Thymus (tissue), 14 donors: ENCODE data around the gene GMIP. TPM values are rescaled to one million over a fixed set of nuclear protein-coding genes. Genes with fewer than 3 reads are reported as not detected.
"Not testable (repeated sequence)": the region's sequence is repeated elsewhere in the genome, so short reads cannot be mapped to it uniquely, and the experiment has no call there.

Source experiments
- DNase-seq, 9 donors: peaks; one replicate each; pipeline ENCODE4 v3.0.0-alpha.2; 2013; ENCODE audit warnings: low spot score in 9 of 9, low read depth in 6 of 9, missing footprints in 1 of 9
- H3K27ac ChIP-seq, 2 donors: one replicate each; pipeline ENCODE4 v1.5.1; 2013; ENCODE audit warnings: control low read depth in 1 of 2, low read depth in 1 of 2, low read length in 1 of 2, mild to moderate bottlenecking in 1 of 2, moderate library complexity in 1 of 2
- H3K27me3 ChIP-seq, 2 donors: one replicate each; pipeline ENCODE4 v1.5.1; 2013; ENCODE audit warnings: low read length in 1 of 2; ENCODE audit not compliant: control insufficient read depth in 2 of 2, insufficient read depth in 1 of 2
- H3K36me3 ChIP-seq, 2 donors: one replicate each; pipeline ENCODE4 v1.5.1; 2013; ENCODE audit warnings: low read length in 1 of 2, mild to moderate bottlenecking in 1 of 2, moderate library complexity in 1 of 2; ENCODE audit not compliant: control insufficient read depth in 2 of 2, insufficient read depth in 2 of 2
- H3K4me1 ChIP-seq, 2 donors: one replicate each; pipeline ENCODE4 v1.5.1; 2013; ENCODE audit warnings: low read length in 2 of 2; ENCODE audit not compliant: control insufficient read depth in 2 of 2, insufficient read depth in 2 of 2
- H3K4me3 ChIP-seq, 2 donors: one replicate each; pipeline ENCODE4 v1.5.1; 2013; ENCODE audit warnings: low read length in 2 of 2, control low read depth in 1 of 2, mild to moderate bottlenecking in 1 of 2
- H3K9me3 ChIP-seq, 2 donors: one replicate each; pipeline ENCODE4 v1.5.1; 2013; ENCODE audit warnings: low read length in 1 of 2, mild to moderate bottlenecking in 1 of 2; ENCODE audit not compliant: control insufficient read depth in 2 of 2, insufficient read depth in 1 of 2
- WGBS: extraction: QIAGEN DNeasy Blood & Tissue Kit; methylation state at CpG from one replicate; pipeline ENCODE4 v1.1.7; 2013; 5-methylcytosine and 5-hydroxymethylcytosine counted together
- long read RNA-seq, 10 donors: transcript quantifications; one replicate each; lab custom pipeline, GENCODE V29; 2026
- polyA plus RNA-seq: library from polyadenylated mRNA; stranded (reverse); fragments of 200-250 nt; gene quantifications from one replicate; pipeline ENCODE4 v1.2.3, GENCODE V29; 2013
- total RNA-seq: library from RNA; stranded (reverse); fragments of 120-200 nt; gene quantifications from one replicate; pipeline ENCODE4 v1.2.4, GENCODE V29; 2013
- donor health status: healthy.

GMIP gene
- total RNA-seq = 16.6 TPM
- polyA plus RNA-seq = 37.3 TPM
- long read RNA-seq, donor 1 = 0 reads
- long read RNA-seq, donor 2, partial matches to known transcripts = 5 of 10 reads
- long read RNA-seq, donor 2, other reads (novel, unspliced or antisense) = 0 of 10 reads
- long read RNA-seq, donor 3, partial matches to known transcripts = 0 of 3 reads
- long read RNA-seq, donor 3, other reads (novel, unspliced or antisense) = 0 of 3 reads
- long read RNA-seq, donor 4, partial matches to known transcripts = 0 of 1 reads
- long read RNA-seq, donor 4, other reads (novel, unspliced or antisense) = 0 of 1 reads
- long read RNA-seq, donor 5, partial matches to known transcripts = 0 of 2 reads
- long read RNA-seq, donor 5, other reads (novel, unspliced or antisense) = 0 of 2 reads
- long read RNA-seq, donor 6, partial matches to known transcripts = 0 of 1 reads
- long read RNA-seq, donor 6, other reads (novel, unspliced or antisense) = 0 of 1 reads
- long read RNA-seq, donor 7 = 0 reads
- long read RNA-seq, donor 8 = 0 reads
- long read RNA-seq, donor 9, partial matches to known transcripts = 0 of 1 reads
- long read RNA-seq, donor 9, other reads (novel, unspliced or antisense) = 0 of 1 reads
- long read RNA-seq, donor 10 = 0 reads

DNA sequence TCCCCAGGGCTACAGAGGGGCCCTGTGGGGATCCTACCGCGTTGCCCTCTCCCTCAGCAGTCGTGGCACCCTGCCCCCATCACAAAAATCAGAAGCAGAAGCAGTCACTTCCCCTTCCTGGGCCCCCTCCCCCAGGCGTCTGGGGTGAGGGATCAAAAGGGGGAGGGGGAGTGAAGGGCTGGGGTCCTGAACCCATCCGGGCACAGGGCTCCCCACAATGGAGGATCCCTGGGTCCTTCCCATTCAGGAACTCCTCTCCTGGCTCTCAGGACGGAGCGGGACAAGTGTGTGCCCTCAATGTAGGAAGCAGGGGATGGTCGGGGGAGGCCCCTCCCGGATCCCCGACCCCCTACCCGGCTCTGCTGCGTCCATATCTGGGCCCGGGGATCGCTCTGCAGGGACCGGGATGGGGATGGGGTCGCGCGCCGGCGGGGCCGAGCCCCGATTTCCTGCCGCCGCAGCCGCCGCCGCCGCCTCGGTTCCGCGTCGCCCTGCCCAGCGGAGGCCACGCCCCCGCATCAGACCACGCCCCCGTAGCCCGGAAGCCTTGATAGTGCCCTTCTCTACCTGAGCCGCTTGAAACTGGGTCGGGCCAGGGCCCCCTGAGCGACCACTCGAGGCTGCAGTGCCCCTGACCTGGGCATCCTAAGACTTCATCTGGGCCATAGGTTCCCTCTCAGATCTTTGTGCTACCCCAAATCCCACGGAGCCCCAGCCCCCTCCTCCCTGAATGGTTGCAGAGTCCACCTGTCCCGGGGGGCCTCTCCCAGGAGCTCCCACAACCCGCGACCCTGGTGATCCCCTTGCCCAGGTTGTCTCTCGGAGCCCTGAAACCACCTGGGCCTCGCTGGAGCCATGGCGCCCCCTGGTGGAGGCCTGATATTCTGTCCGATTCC, at the start of gene GMIP:
GMIP (minus strand) TSS at position 500 of the 896 bp plus-strand sequence; CDS start at position 372, 128 bp downstream.
- Histone ChIP-seq H3K36me3 (peaks cover 50 to 52% of the 10 kb centered on the region in 2 donors), H3K4me1 (peaks cover 5 to 16% of the 10 kb centered on the region in 2 donors), H3K27ac (peak within 1 kb of the TSS; percentile 93 to 97), H3K27me3 (no peaks in the 10 kb centered on the region), H3K9me3 (no peaks in the 10 kb centered on the region), H3K4me3 (peak within 1 kb of the TSS; percentile 77 to 88)
- 1% methylated on average over 50 of the region's 50 CpGs for WGBS
- DNase-seq = peak in 8 of 9 donors; percentile 77 to 91 (median 84)

GRCh38 chr19:19691683-19692082, 48.2 kb upstream of the GMIP start:
- peaks cover 4 to 27% of the 10 kb centered on the region in 2 donors for H3K9me3 ChIP-seq
- H3K4me1 ChIP-seq = no peaks in the 10 kb centered on the region
- WGBS = 98% methylated on average over 10 of the region's 10 CpGs
- peaks cover 0 to 4% of the 10 kb centered on the region in 2 donors for H3K36me3 ChIP-seq
- H3K27me3 ChIP-seq = no peaks in the 10 kb centered on the region
- DNase-seq = no peak
- no peak overlapping the region for H3K27ac ChIP-seq
- no peak overlapping the region for H3K4me3 ChIP-seq

DNA sequence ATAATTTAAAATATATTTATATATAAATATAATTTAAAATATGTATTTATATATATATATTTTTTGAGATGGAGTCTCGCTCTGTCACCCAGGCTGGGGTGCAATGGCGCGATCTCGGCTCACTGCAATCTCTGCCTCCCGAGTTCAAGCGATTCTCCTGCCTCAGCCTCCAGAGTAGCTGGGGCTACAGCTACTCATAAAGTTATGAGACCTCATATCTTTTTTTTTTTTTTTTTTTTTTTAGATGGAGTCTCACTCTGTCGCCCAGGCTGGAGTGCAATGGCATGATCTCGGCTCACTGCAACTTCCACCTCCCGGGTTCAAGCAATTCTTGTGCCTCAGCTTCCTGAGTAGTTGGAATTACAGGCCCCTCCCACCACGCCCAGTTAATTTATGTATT, 45.6 kb upstream of the GMIP start:
- not testable (repeated sequence) for H3K27ac ChIP-seq, DNase-seq, H3K27me3 ChIP-seq, H3K4me3 ChIP-seq, H3K4me1 ChIP-seq, H3K36me3 ChIP-seq
- WGBS = over 99% methylated on average over 10 of the region's 10 CpGs
- H3K9me3 ChIP-seq = peaks cover 6 to 34% of the 10 kb centered on the region in 2 donors

DNA sequence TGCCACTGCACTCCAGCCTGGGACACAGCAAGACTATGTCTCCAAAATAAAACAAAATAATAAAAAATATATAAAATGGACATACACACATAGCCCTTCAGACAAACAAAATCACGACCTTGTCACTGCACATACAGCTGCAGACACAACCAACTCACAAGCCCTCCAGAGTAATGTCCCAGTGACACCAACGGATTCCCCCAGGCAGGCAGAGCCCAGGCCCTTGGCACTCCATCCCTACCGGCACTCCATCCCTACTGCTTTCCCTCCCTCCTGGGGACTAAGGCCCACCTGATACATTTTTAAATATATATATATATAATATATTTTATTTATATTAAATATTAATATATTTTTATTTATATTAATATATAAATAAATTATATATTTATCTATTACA, 43.6 kb upstream of the GMIP start:
- peaks cover 9 to 45% of the 10 kb centered on the region in 2 donors for H3K9me3 ChIP-seq
- no peak overlapping the region for H3K4me3 ChIP-seq
- peaks cover 0 to 16% of the 10 kb centered on the region in 2 donors for H3K36me3 ChIP-seq
- no peak overlapping the region for H3K27ac ChIP-seq
- WGBS = 98% methylated on average over 3 of the region's 3 CpGs
- no peaks in the 10 kb centered on the region for H3K27me3 ChIP-seq
- H3K4me1 ChIP-seq = no peaks in the 10 kb centered on the region
- peak in 1 of 9 donors; percentile 50 for DNase-seq

DNA sequence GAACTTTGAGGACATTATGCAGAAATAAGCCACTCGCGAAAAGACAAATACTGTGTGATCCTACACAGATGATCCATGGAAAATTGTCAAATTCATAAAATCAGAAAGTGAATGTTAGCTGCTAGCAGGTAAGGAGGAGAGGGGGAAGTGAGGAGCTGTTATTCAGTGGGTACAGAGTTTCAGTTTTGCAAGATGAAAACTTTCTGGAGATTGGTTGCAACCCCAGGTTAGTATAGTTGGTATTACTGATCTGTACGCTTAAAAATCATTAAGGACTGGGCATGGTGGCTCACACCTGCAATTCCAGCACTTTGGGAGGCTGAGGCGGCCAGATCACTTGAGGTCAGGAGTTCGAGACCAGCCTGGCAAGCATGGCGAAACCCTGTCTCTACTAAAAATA, 43.1 kb upstream of the GMIP start:
- Histone ChIP-seq H3K27ac (no peak overlapping the region), H3K4me3 (no peak overlapping the region), H3K36me3 (peaks cover 0 to 19% of the 10 kb centered on the region in 2 donors), H3K9me3 (peaks cover 9 to 47% of the 10 kb centered on the region in 2 donors), H3K27me3 (no peaks in the 10 kb centered on the region), H3K4me1 (no peaks in the 10 kb centered on the region)
- WGBS = 97% methylated on average over 6 of the region's 6 CpGs
- DNase-seq = no peak

DNA sequence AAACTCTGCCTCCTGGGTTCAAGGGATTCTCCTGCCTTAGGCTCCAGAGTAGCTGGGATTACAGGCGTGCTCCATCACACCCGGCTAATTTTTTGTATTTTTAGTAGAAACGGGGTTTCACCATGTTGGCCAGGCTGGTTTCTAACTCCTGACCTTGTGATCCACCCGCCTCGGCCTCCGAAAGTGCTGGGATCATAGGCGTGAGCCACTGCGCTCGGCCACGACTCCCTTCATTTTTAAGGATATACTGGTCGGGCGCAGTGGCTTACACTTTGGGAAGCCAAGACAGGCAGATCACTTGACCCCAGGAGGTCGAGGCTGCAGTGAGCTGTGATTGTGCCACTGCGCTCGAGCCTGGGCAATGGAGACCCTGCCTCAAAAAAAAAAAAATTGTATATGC, 42.7 kb upstream of the GMIP start:
- Histone ChIP-seq H3K9me3 (peaks cover 11 to 50% of the 10 kb centered on the region in 2 donors), H3K36me3 (peaks cover 2 to 23% of the 10 kb centered on the region in 2 donors)
- H3K27ac ChIP-seq, H3K4me3 ChIP-seq, DNase-seq, H3K27me3 ChIP-seq, H3K4me1 ChIP-seq: not testable (repeated sequence)
- WGBS = 98% methylated on average over 15 of the region's 15 CpGs

GRCh38 chr19:19679176-19680073, 36.0 kb upstream of the GMIP start:
- WGBS = 99% methylated on average over 20 of the region's 20 CpGs
- Histone ChIP-seq H3K27me3 (no peaks in the 10 kb centered on the region), H3K27ac (no peak overlapping the region), H3K4me1 (no peaks in the 10 kb centered on the region), H3K4me3 (no peak overlapping the region), H3K9me3 (peaks cover 50 to 65% of the 10 kb centered on the region in 2 donors), H3K36me3 (peaks cover 65 to 80% of the 10 kb centered on the region in 2 donors)
- DNase-seq = no peak

DNA sequence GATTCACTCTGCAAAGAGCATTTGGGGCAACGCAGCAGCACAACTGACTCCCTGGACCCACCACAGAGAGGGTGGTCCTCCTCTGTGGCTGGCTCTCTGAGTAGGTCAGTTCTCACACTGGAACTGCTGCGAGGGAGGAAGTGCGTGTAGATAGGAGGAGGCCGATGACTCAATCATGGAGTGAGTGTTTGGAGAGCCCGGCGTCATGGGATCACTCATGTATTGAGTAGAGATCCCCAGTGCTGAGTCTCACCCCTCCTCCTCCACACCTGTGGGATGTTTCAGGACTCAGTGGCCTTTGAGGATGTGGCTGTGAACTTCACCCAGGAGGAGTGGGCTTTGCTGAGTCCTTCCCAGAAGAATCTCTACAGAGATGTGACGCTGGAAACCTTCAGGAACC, 34.1 kb upstream of the GMIP start:
- peaks cover 53 to 76% of the 10 kb centered on the region in 2 donors for H3K9me3 ChIP-seq
- H3K27ac ChIP-seq = no peak overlapping the region
- no peak for DNase-seq
- H3K27me3 ChIP-seq = no peaks in the 10 kb centered on the region
- H3K36me3 ChIP-seq = peaks cover 81 to 88% of the 10 kb centered on the region in 2 donors
- WGBS = 97% methylated on average over 7 of the region's 7 CpGs
- no peak overlapping the region for H3K4me3 ChIP-seq
- no peaks in the 10 kb centered on the region for H3K4me1 ChIP-seq
